Effector memory CD4-positive, alpha-beta T cell (primary cell): ENCODE data around the gene CLMN.

Experiments
- DNase-seq, 3 donors: peaks; one replicate each; pipeline ENCODE4 v3.0.0-alpha.2; 2020
- H3K27ac ChIP-seq: 2 replicates; pipeline ENCODE4 v1.7.0; 2013; ENCODE audit warnings: mild to moderate bottlenecking, low read length, moderate library complexity; ENCODE audit not compliant: insufficient read depth, poor library complexity, severe bottlenecking
- H3K27me3 ChIP-seq: replicated peaks from 2 replicates; pipeline ENCODE4 v1.7.0; 2013; ENCODE audit warnings: mild to moderate bottlenecking, low read length; ENCODE audit not compliant: insufficient read depth, control insufficient read depth, poor library complexity, severe bottlenecking
- H3K36me3 ChIP-seq: 2 replicates; pipeline ENCODE4 v1.7.0; 2013; ENCODE audit warnings: mild to moderate bottlenecking, low read length, moderate library complexity; ENCODE audit not compliant: control insufficient read depth, insufficient read depth
- H3K4me1 ChIP-seq: 2 replicates; pipeline ENCODE4 v1.7.0; 2013; ENCODE audit warnings: low read length, mild to moderate bottlenecking; ENCODE audit not compliant: control insufficient read depth, insufficient read depth, poor library complexity, severe bottlenecking
- H3K4me3 ChIP-seq: 2 replicates; pipeline ENCODE4 v1.7.0; 2013; ENCODE audit warnings: low read length, low read depth, mild to moderate bottlenecking; ENCODE audit not compliant: insufficient read depth, poor library complexity, severe bottlenecking
- H3K9me3 ChIP-seq: 2 replicates; pipeline ENCODE4 v1.7.0; 2013; ENCODE audit warnings: mild to moderate bottlenecking, low read length, moderate library complexity; ENCODE audit not compliant: control insufficient read depth

Gene CLMN

DNA sequence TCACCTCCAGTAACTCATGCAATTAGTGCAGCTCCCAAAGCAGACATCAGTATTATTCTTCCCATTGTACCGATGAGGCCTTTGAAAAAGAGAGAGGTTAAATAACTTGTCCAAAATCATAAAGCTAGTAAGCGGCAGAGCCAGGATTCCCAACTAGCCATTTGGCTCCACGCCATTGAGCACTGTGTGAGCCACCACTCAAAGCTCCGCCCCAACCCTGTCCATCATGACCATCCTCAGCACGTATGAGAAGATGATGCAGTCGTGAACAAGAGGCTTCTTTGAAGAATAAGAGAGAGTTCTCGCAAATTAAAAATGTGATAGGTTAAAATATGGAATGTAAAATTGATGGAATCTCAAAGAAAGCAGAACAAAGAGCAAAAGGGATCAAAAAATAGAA lies 14.6 kb downstream of the CLMN start:
- Histone ChIP-seq H3K4me3 (no peak overlapping the region), H3K27ac (no peak overlapping the region), H3K4me1 (no peaks in the 10 kb centered on the region), H3K36me3 (no peaks in the 10 kb centered on the region), H3K9me3 (no peaks in the 10 kb centered on the region), H3K27me3 (no peaks in the 10 kb centered on the region)
- DNase-seq: no peak

DNA sequence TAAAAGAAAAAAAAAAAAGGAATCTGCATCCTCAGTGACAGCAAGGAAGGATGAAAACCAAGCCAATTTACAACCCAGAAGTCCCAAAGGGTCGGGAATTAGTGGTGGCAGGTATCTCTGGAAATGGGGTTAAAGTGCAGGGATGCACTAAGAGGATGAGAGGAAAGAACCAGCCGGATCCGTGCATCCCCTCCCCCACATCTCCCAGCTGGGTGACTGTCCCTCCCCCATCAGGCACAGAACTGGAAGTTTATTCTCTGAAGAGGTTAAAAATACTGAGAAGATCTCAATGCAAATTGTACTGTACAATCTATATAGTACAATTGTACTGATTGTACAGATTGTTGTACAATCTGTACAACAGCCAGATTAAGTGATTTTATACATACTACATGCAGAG lies 15.4 kb downstream of the CLMN start:
- Histone ChIP-seq H3K36me3 (no peaks in the 10 kb centered on the region), H3K27me3 (no peaks in the 10 kb centered on the region), H3K27ac (no peak overlapping the region), H3K9me3 (no peaks in the 10 kb centered on the region), H3K4me3 (no peak overlapping the region), H3K4me1 (no peaks in the 10 kb centered on the region)
- no peak for DNase-seq

DNA sequence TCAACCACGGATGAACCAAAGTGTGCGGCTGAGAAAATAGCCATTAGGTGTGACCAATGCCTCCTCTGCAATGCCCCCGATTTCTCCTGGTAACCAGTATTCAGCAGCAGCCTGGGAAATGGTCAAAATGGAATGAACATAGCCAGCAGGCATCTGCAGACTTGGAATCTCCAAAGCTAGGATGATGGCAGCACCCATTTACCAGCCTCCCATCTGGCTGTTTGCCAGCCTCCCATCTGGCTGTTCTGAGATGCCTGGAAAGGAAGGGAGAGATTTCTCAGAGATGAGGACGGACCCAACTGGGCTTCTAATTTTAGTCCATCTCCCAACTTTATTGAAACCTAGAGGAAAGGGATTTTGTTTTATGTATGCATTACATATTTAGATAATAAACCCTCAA lies 16.2 kb downstream of the CLMN start:
- H3K4me1 ChIP-seq: no peaks in the 10 kb centered on the region
- no peak overlapping the region for H3K4me3 ChIP-seq
- H3K27ac ChIP-seq: no peak overlapping the region
- H3K36me3 ChIP-seq: no peaks in the 10 kb centered on the region
- H3K27me3 ChIP-seq: no peaks in the 10 kb centered on the region
- DNase-seq: no peak
- no peaks in the 10 kb centered on the region for H3K9me3 ChIP-seq

DNA sequence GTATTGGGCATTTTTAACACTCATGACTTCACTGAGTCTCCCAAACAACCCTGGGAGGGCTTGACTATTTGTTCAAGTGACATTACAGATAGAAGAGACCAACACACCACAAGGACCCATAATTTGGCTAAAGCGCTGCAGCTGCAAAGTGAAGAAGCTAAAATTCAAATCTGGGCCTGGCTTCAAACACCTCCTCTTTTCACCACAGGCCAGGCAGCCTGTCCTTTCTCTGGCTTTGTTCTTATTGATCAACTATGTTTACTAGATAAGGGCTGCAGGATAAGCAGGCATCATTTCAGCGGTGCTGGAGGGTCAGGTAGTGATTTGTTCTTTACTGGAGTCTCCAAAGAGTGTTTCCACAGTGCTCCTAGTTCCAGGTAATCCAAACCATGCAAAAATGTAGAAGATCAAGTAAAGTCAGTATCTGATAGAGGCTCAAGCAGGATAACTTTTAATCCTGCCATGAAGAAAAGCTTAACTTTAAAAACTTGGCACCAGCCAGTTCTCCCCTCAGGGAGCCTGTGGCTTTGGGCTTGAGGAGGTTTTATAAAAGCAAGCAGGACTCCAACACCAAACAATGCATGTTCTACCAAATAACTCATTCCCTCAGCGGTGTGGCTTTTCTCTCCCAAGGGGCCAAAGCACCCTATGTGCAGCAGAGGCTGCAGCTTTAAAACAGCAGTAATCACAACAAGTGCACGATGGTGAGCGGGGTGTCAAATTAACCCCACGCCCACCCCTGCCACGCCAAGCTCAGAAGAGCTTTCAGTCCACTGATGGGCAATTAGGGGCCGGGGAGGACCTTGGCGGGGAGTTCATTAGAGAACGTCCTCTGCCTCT lies 16.8 kb downstream of the CLMN start:
- Histone ChIP-seq H3K9me3 (no peaks in the 10 kb centered on the region), H3K36me3 (no peaks in the 10 kb centered on the region), H3K27ac (no peak overlapping the region), H3K4me3 (no peak overlapping the region), H3K4me1 (no peaks in the 10 kb centered on the region), H3K27me3 (no peaks in the 10 kb centered on the region)
- DNase-seq: no peak

DNA sequence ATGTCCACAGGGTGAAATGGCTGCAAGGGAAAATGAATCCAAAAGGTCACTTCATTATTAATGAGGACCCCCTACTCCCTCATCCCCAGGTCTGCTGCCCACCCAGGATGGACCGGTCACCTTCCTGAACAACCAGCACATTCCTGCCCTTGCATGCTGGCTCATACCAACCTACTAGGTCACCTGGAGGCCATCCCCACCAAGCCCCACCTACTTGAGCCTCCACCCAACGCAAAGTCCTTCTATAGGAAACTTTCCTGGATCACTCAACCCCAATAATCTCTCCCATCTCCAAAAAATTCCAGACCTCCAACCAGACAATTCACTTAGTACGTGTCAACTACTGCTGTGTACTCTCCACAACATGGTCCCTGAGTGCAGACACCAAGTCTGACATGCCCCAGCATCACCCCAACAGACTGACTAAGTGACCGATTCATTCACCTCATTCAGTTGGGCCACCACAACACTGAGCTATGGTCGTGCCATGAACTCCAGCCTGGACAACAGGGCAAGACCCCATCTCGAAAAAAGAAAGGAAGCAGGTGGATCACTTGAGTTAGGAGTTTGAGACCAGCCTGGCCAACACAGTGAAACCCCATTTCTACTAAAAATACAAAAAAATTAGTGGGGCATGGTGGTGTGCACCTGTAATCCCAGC lies 18.1 kb downstream of the CLMN start:
- DNase-seq: no peak
- H3K9me3 ChIP-seq: no peaks in the 10 kb centered on the region
- no peak overlapping the region for H3K4me3 ChIP-seq
- H3K4me1 ChIP-seq: no peaks in the 10 kb centered on the region
- no peak overlapping the region for H3K27ac ChIP-seq
- H3K27me3 ChIP-seq: no peaks in the 10 kb centered on the region
- no peaks in the 10 kb centered on the region for H3K36me3 ChIP-seq

DNA sequence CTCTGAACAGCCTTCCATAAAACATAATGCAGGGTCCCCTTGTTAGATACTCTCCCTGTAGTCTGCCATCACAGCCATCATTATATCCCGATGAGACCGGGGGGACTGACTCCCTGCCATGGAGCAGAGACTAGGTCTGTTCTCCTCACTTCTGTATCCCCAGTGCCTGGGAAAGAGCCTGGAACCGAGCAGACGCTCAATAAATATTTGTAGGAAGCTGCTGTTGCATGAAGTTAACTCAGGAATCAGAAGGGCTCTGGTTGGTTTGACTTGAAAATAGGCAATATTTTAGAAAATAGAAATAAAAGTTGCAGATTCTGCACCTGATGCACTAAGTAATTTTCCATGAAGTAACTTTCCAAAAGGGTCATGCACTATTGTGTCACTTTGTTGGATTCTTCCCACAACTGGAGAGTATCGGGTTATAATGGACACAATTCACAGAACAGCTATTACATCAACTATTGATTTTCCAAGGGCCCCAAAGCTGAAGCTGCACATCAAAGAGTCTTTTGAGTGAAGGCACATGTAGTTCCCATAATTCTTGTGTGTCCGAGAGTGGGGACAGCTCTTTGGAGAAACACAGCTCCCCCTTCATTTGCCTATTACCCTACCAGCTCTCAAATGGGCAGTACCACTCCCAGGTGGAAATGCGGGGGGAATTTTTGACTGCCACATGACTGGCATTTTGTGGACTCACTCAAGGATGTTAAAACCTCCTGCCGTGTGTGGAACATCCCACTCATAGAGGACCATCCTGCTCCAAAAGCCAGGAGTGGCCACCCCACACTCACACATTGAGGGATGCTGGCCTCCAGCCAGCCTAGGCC lies 18.8 kb downstream of the CLMN start:
- Histone ChIP-seq H3K9me3 (no peaks in the 10 kb centered on the region), H3K36me3 (no peaks in the 10 kb centered on the region), H3K4me3 (no peak overlapping the region), H3K27ac (no peak overlapping the region), H3K4me1 (no peaks in the 10 kb centered on the region), H3K27me3 (no peaks in the 10 kb centered on the region)
- DNase-seq: no peak

DNA sequence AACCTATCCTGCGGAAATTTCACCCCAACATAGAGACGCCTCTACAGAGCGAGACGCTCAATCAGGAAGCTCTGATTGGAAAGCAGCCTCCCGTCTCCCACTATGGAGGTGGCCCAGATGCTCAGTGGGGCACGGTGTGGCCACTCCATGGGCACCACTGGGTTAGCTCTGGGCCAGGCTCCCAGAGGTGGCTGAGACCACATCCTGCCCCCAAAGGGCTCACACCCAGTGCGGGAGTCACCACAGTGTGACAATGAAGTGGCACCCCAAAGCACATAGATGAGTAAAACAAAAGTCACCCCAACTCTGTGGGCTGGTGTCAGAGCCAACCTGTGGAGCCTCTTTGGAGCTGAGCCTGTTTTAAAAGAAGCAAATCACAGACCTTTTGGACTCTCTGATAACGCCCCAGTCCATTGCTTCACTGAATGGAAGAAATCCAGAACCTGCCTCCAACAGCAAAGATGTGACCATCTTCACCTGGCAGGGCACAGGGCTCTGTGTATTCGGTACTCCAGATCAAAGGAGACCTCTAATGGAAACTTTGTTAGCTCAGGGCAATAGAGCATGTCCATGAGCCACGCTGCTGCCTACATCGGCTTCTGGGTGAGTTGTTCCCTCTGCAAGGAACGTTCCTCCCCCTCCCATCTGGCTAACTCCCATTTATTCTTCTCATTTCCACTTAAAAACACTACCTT lies 19.6 kb downstream of the CLMN start:
- H3K9me3 ChIP-seq: no peaks in the 10 kb centered on the region
- H3K27me3 ChIP-seq: no peaks in the 10 kb centered on the region
- no peaks in the 10 kb centered on the region for H3K4me1 ChIP-seq
- no peak overlapping the region for H3K27ac ChIP-seq
- H3K36me3 ChIP-seq: no peaks in the 10 kb centered on the region
- H3K4me3 ChIP-seq: no peak overlapping the region
- no peak for DNase-seq

DNA sequence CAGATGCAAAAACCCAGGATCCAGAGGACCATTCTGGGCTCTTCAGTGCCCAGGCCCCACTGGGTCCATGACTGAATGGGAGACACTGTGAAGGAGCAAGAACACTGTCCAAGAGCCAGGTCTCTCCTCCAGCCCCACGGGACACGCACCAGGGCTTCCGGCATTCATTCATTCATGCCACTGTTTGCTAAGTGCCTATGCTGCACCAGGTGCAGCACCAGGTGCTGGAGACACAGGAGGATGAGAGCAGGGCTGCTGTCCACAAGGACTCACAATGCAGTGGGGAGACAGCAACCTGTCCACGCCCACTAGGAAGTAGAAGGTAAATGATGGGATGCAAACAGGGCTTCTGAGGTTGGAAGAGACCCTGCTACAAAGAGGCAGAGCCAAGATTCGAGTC lies 20.4 kb downstream of the CLMN start:
- Histone ChIP-seq H3K36me3 (no peaks in the 10 kb centered on the region), H3K27me3 (no peaks in the 10 kb centered on the region), H3K4me3 (no peak overlapping the region), H3K9me3 (no peaks in the 10 kb centered on the region), H3K27ac (no peak overlapping the region), H3K4me1 (no peaks in the 10 kb centered on the region)
- no peak for DNase-seq

DNA sequence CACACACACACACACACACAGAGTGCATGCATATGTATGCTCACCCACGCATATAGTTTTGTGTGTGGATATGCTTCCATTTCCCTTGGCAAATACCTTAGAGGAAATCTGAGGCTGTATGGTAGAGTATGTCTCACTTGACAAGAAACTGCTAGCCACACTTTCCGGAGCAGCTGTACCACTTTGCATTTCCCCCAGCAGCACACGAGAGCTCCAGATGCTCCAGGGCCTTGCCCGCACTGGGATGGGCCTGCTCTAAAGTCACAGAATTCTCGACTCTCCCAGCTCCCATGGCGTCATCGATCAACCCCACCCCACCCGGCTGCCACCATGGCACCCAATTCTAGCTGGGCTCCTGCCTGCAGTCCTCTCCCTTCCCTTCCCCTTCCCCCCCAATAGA lies 21.9 kb downstream of the CLMN start:
- Histone ChIP-seq H3K4me3 (no peak overlapping the region), H3K36me3 (no peaks in the 10 kb centered on the region), H3K4me1 (no peaks in the 10 kb centered on the region), H3K27me3 (no peaks in the 10 kb centered on the region), H3K27ac (no peak overlapping the region), H3K9me3 (no peaks in the 10 kb centered on the region)
- no peak for DNase-seq
